Natural killer cell (primary cell): ENCODE data around the gene MGLL. TPM values are rescaled to one million over a fixed set of nuclear protein-coding genes. Genes with fewer than 3 reads are reported as not detected.

Experiments
- ATAC-seq, 3 donors: fragments of 150-1000 bp in 2 of 3; fragments of 200-7000 bp in 1 of 3; cut with Tn5 transposase; 1 replicate in 1 of 3; 2 replicates in 2 of 3; pipeline ENCODE4 v1.10.0; 2021; ENCODE audit warnings: mild to moderate bottlenecking in 2 of 3, moderate library complexity in 2 of 3
- DNase-seq, 2 donors: peaks; one replicate each; pipeline versions ENCODE4 v3.0.0 to v3.0.0-alpha.2; 2013 to 2021; ENCODE audit warnings: mixed read lengths in 1 of 2
- H3K27ac ChIP-seq: one replicate; pipeline ENCODE4 v1.5.1; 2013; ENCODE audit warnings: mild to moderate bottlenecking, low read length
- H3K27me3 ChIP-seq: one replicate; pipeline ENCODE4 v1.6.1; 2013; ENCODE audit warnings: low read length; ENCODE audit not compliant: control insufficient read depth, insufficient read depth
- H3K36me3 ChIP-seq: one replicate; pipeline ENCODE4 v1.6.1; 2013; ENCODE audit warnings: low read length; ENCODE audit not compliant: control insufficient read depth, insufficient read depth
- H3K4me1 ChIP-seq: one replicate; pipeline ENCODE4 v1.6.1; 2013; ENCODE audit warnings: low read length; ENCODE audit not compliant: control insufficient read depth, insufficient read depth
- H3K4me3 ChIP-seq: one replicate; pipeline ENCODE4 v1.5.1; 2013; ENCODE audit warnings: low read length
- H3K9me3 ChIP-seq: one replicate; pipeline ENCODE4 v1.6.1; 2013; ENCODE audit warnings: low read length; ENCODE audit not compliant: control insufficient read depth, insufficient read depth
- H3K27ac Mint-ChIP-seq, 2 donors: one replicate each; pipeline ENCODE4 v1.8.0; 2022; ENCODE audit warnings: mild to moderate bottlenecking in 2 of 2, mixed read lengths in 2 of 2, moderate library complexity in 1 of 2
- H3K27me3 Mint-ChIP-seq, 2 donors: one replicate each; pipeline ENCODE4 v1.8.0; 2022; ENCODE audit warnings: low read depth in 2 of 2, mixed read lengths in 2 of 2
- H3K36me3 Mint-ChIP-seq: one replicate; pipeline ENCODE4 v1.8.0; 2022; ENCODE audit warnings: mixed read lengths
- H3K4me1 Mint-ChIP-seq, 2 donors: one replicate each; pipeline ENCODE4 v1.8.0; 2022; ENCODE audit warnings: mixed read lengths in 2 of 2
- H3K4me3 Mint-ChIP-seq: one replicate; pipeline ENCODE4 v1.8.0; 2022; ENCODE audit warnings: mild to moderate bottlenecking, moderate library complexity, mixed read lengths
- H3K9me3 Mint-ChIP-seq, 2 donors: one replicate each; pipeline ENCODE4 v1.8.0; 2022; ENCODE audit warnings: mixed read lengths in 2 of 2
- CTCF ChIP-seq: fragments of 200-600 bp; IDR thresholded peaks from one replicate; pipeline ENCODE4 v1.8.0; 2022; ENCODE audit warnings: antibody characterized with exemption
- WGBS: methylation state at CpG from one replicate; pipeline ENCODE4 v1.1.7; 2013; ENCODE audit warnings: missing lambda C conversion rate; ENCODE audit not compliant: insufficient coverage; 5-methylcytosine and 5-hydroxymethylcytosine counted together
- intact Hi-C: fragments of 100-400 bp; cut with micrococcal nuclease; formaldehyde crosslinking; loops from one replicate; pipeline ENCODE4 v1.14.2; 2022
- total RNA-seq, 4 donors: library from RNA; stranded (reverse); fragments of 120-200 nt in 1 of 4; gene quantifications; one replicate each; pipeline versions ENCODE4 v1.2.3 to v1.2.4, GENCODE V29; 2013 to 2022

Gene MGLL
- total RNA-seq, 3 donors from 2014 or later (not counting 1 experiment from before 2014, with no cell fraction given) = 2.7 to 4.6 (median 3.0) TPM

GRCh38 chr3:127812151-127812550 lies 10.2 kb downstream of the MGLL start:
- no peaks in the 10 kb centered on the region for H3K27me3 Mint-ChIP-seq
- no peaks in the 10 kb centered on the region for H3K36me3 Mint-ChIP-seq
- no peaks in the 10 kb centered on the region for H3K4me1 Mint-ChIP-seq
- ATAC-seq = no peak
- no peaks in the 10 kb centered on the region for H3K9me3 Mint-ChIP-seq
- no peak overlapping the region for H3K27ac Mint-ChIP-seq
- no peak for DNase-seq
- H3K4me3 Mint-ChIP-seq = no peak overlapping the region
- Histone ChIP-seq H3K9me3 (no peaks in the 10 kb centered on the region), H3K36me3 (no peaks in the 10 kb centered on the region), H3K4me3 (no peak overlapping the region), H3K4me1 (peaks cover 3% of the 10 kb centered on the region), H3K27ac (no peak overlapping the region), H3K27me3 (no peaks in the 10 kb centered on the region)
- no peak for TF ChIP-seq CTCF
- intact Hi-C loops = no loop called here

- H3K9me3 ChIP-seq = no peaks in the 10 kb centered on the region
- ATAC-seq = no peak
- Mint-ChIP-seq H3K27me3 (no peaks in the 10 kb centered on the region), H3K36me3 (no peaks in the 10 kb centered on the region), H3K4me1 (no peaks in the 10 kb centered on the region), H3K27ac (no peak overlapping the region), H3K9me3 (no peaks in the 10 kb centered on the region), H3K4me3 (no peak overlapping the region)
- no peaks in the 10 kb centered on the region for H3K27me3 ChIP-seq
- no peak overlapping the region for H3K4me3 ChIP-seq
- H3K36me3 ChIP-seq = no peaks in the 10 kb centered on the region
- no peak for DNase-seq
- peaks cover 3% of the 10 kb centered on the region for H3K4me1 ChIP-seq
- 92% methylated on average over 3 of the region's 3 CpGs for WGBS
- intact Hi-C loops = no loop called here
- no peak for TF ChIP-seq CTCF
- no peak overlapping the region for H3K27ac ChIP-seq
These were observed 10.6 kb downstream of the MGLL start for GRCh38 chr3:127811717-127812116.

GRCh38 chr3:127809611-127810010 lies 12.7 kb downstream of the MGLL start:
- Mint-ChIP-seq H3K36me3 (no peaks in the 10 kb centered on the region), H3K27me3 (no peaks in the 10 kb centered on the region), H3K27ac (no peak overlapping the region), H3K4me3 (no peak overlapping the region), H3K4me1 (no peaks in the 10 kb centered on the region), H3K9me3 (no peaks in the 10 kb centered on the region)
- Histone ChIP-seq H3K4me3 (no peak overlapping the region), H3K9me3 (no peaks in the 10 kb centered on the region), H3K27me3 (no peaks in the 10 kb centered on the region), H3K27ac (no peak overlapping the region), H3K4me1 (peaks cover 3% of the 10 kb centered on the region), H3K36me3 (no peaks in the 10 kb centered on the region)
- no peak for TF ChIP-seq CTCF
- WGBS = 100% methylated on average over 2 of the region's 2 CpGs
- intact Hi-C loops = no loop called here
- no peak for ATAC-seq
- DNase-seq = no peak

- ATAC-seq (no peak), DNase-seq (no peak)
- no peak for TF ChIP-seq CTCF
- Histone ChIP-seq H3K36me3 (no peaks in the 10 kb centered on the region), H3K4me1 (peaks cover 3% of the 10 kb centered on the region), H3K27me3 (no peaks in the 10 kb centered on the region), H3K9me3 (no peaks in the 10 kb centered on the region), H3K27ac (no peak overlapping the region), H3K4me3 (no peak overlapping the region)
- WGBS = no CpG with 5 or more reads among the region's 1 CpG
- intact Hi-C loops = no loop called here
- Mint-ChIP-seq H3K4me1 (no peaks in the 10 kb centered on the region), H3K9me3 (no peaks in the 10 kb centered on the region), H3K27ac (no peak overlapping the region), H3K4me3 (no peak overlapping the region), H3K27me3 (no peaks in the 10 kb centered on the region), H3K36me3 (no peaks in the 10 kb centered on the region)
These were observed 13.1 kb downstream of the MGLL start for GRCh38 chr3:127809211-127809610.
